Activated CD8-positive, alpha-beta T cell treated with anti-CD3 and anti-CD28 coated beads, Interleukin-2, amount 10 ng/mL, durations not matched to agents 7 days and 5 days (primary cell): ENCODE data around the gene SYNGR1. TPM values are rescaled to one million over a fixed set of nuclear protein-coding genes. Genes with fewer than 3 reads are reported as not detected.
"Not testable (repeated sequence)": the region's sequence is repeated elsewhere in the genome, so short reads cannot be mapped to it uniquely, and the experiment has no call there.

Experiments
- ATAC-seq: fragments of 150-1000 bp; cut with Tn5 transposase; one replicate; pipeline ENCODE4 v1.10.0; 2021; ENCODE audit warnings: moderate library complexity
- CTCF ChIA-PET: fragments of 350-600 bp; sonication (Branson Sonifier 250); formaldehyde crosslinking; loops from one replicate; lab custom pipeline; 2021; ENCODE audit warnings: antibody characterized with exemption; lab: Charles Lee
- POLR2A ChIA-PET: fragments of 350-600 bp; sonication (Branson Sonifier 250); formaldehyde crosslinking; loops from one replicate; lab custom pipeline; 2021; ENCODE audit warnings: antibody characterized with exemption; lab: Charles Lee
- DNase-seq: peaks from one replicate; pipeline ENCODE4 v3.0.0-alpha.2; 2020
- H3K27ac Mint-ChIP-seq: one replicate; pipeline ENCODE4 v1.8.0; 2021; ENCODE audit warnings: mild to moderate bottlenecking, mixed read lengths
- H3K27me3 Mint-ChIP-seq: one replicate; pipeline ENCODE4 v1.8.0; 2021; ENCODE audit warnings: low read depth, mixed read lengths
- H3K36me3 Mint-ChIP-seq: one replicate; pipeline ENCODE4 v1.8.0; 2021; ENCODE audit warnings: low read depth, mixed read lengths
- H3K4me1 Mint-ChIP-seq: one replicate; pipeline ENCODE4 v1.8.0; 2021; ENCODE audit warnings: low read depth, mixed read lengths
- H3K4me3 Mint-ChIP-seq: one replicate; pipeline ENCODE4 v1.8.0; 2021; ENCODE audit warnings: mild to moderate bottlenecking, mixed read lengths
- H3K9me3 Mint-ChIP-seq: one replicate; pipeline ENCODE4 v1.8.0; 2022; ENCODE audit warnings: mixed read lengths; ENCODE audit not compliant: insufficient read depth
- total RNA-seq, 2 experiments: library from RNA; stranded (reverse); gene quantifications; one replicate each; pipeline ENCODE4 v1.2.3, GENCODE V29; 2021

SYNGR1 gene
- total RNA-seq, 2 experiments from 2014 or later, result 0.24 to 0.37 TPM

- ATAC-seq (no peak), DNase-seq (no peak)
- no peak overlapping the region for H3K27ac Mint-ChIP-seq
- H3K9me3 Mint-ChIP-seq, result no peaks in the 10 kb centered on the region
- no peak overlapping the region for H3K4me3 Mint-ChIP-seq
- no peaks in the 10 kb centered on the region for H3K27me3 Mint-ChIP-seq
- ChIA-PET POLR2A (no interaction called here), CTCF (interaction anchor here (0.6 kb wide), 1 partner anchor 9 kb away, joined by 3 read pairs; no protein-coding TSS in a partner anchor)
- H3K36me3 Mint-ChIP-seq, result peaks cover 3% of the 10 kb centered on the region
- peaks cover 9% of the 10 kb centered on the region for H3K4me1 Mint-ChIP-seq
Observed at GRCh38 chr22:39395936-39396796, 46.4 kb downstream of the SYNGR1 start.

GRCh38 chr22:39396797-39397195 is 47.0 kb downstream of the SYNGR1 start:
- DNase-seq (no peak), ATAC-seq (no peak)
- H3K27ac Mint-ChIP-seq, result no peak overlapping the region
- H3K27me3 Mint-ChIP-seq, result no peaks in the 10 kb centered on the region
- peaks cover 8% of the 10 kb centered on the region for H3K36me3 Mint-ChIP-seq
- ChIA-PET POLR2A (no interaction called here), CTCF (interaction anchor here (0.6 kb wide), 1 partner anchor 9 kb away, joined by 3 read pairs; no protein-coding TSS in a partner anchor)
- H3K4me3 Mint-ChIP-seq, result no peak overlapping the region
- peaks cover 14% of the 10 kb centered on the region for H3K4me1 Mint-ChIP-seq
- no peaks in the 10 kb centered on the region for H3K9me3 Mint-ChIP-seq

- Mint-ChIP-seq H3K36me3 (peaks cover 40% of the 10 kb centered on the region), H3K4me3 (peak overlapping the region; percentile 90), H3K27ac (peak overlapping the region; percentile 63), H3K4me1 (peaks cover 35% of the 10 kb centered on the region), H3K9me3 (no peaks in the 10 kb centered on the region), H3K27me3 (no peaks in the 10 kb centered on the region)
- POLR2A ChIA-PET, result no interaction called here
- CTCF ChIA-PET, result interaction anchor here (1.1 kb wide), 1 partner anchor 11 kb away, joined by 3 read pairs; no protein-coding TSS in a partner anchor
- DNase-seq (no peak), ATAC-seq (no peak)
Observed at GRCh38 chr22:39401301-39401631, 51.5 kb downstream of the SYNGR1 start.

GRCh38 chr22:39405346-39406085 is 55.7 kb downstream of the SYNGR1 start:
- H3K4me1 Mint-ChIP-seq, result peaks cover 36% of the 10 kb centered on the region
- DNase-seq (no peak), ATAC-seq (no peak)
- H3K4me3 Mint-ChIP-seq, result no peak overlapping the region
- H3K27ac Mint-ChIP-seq, result no peak overlapping the region
- ChIA-PET POLR2A (interaction anchor here (1.0 kb wide), 1 partner anchor 86 kb away, joined by 4 read pairs; the partner anchor contains the start of gene RPL3), CTCF (interaction anchor here (0.7 kb wide), 1 partner anchor 115 kb away, joined by 3 read pairs; the partner anchor contains the start of gene ATF4)
- H3K36me3 Mint-ChIP-seq, result peaks cover 46% of the 10 kb centered on the region
- no peaks in the 10 kb centered on the region for H3K27me3 Mint-ChIP-seq
- no peaks in the 10 kb centered on the region for H3K9me3 Mint-ChIP-seq

- ChIA-PET POLR2A (no interaction called here), CTCF (no interaction called here)
- no peaks in the 10 kb centered on the region for H3K27me3 Mint-ChIP-seq
- H3K9me3 Mint-ChIP-seq, result no peaks in the 10 kb centered on the region
- ATAC-seq (no peak), DNase-seq (no peak)
- no peak overlapping the region for H3K4me3 Mint-ChIP-seq
- peaks cover 31% of the 10 kb centered on the region for H3K36me3 Mint-ChIP-seq
- H3K4me1 Mint-ChIP-seq, result peaks cover 44% of the 10 kb centered on the region
- no peak overlapping the region for H3K27ac Mint-ChIP-seq
Observed at GRCh38 chr22:39408173-39408572, 58.4 kb downstream of the SYNGR1 start.

- peaks cover 48% of the 10 kb centered on the region for H3K4me1 Mint-ChIP-seq
- no peak for DNase-seq
- H3K27me3 Mint-ChIP-seq, result no peaks in the 10 kb centered on the region
- POLR2A ChIA-PET, result interaction anchor here (1.2 kb wide), 1 partner anchor 9 kb away, joined by 3 read pairs; the partner anchor contains the start of gene TAB1
- no peak overlapping the region for H3K27ac Mint-ChIP-seq
- H3K4me3 Mint-ChIP-seq, result no peak overlapping the region
- CTCF ChIA-PET, result no interaction called here
- ATAC-seq, result no peak
- peaks cover 28% of the 10 kb centered on the region for H3K36me3 Mint-ChIP-seq
- no peaks in the 10 kb centered on the region for H3K9me3 Mint-ChIP-seq
Observed at GRCh38 chr22:39408807-39409206, 59.0 kb downstream of the SYNGR1 start.

GRCh38 chr22:39409516-39410029 is 59.8 kb downstream of the SYNGR1 start:
- DNase-seq (no peak), ATAC-seq (no peak)
- CTCF ChIA-PET, result interaction anchor here (1.1 to 1.8 kb wide), 2 partner anchors 10 to 93 kb away, joined by 3 to 10 read pairs; partner anchors contain the start of gene TAB1
- Mint-ChIP-seq H3K9me3 (no peaks in the 10 kb centered on the region), H3K27ac (no peak overlapping the region), H3K36me3 (peaks cover 26% of the 10 kb centered on the region), H3K27me3 (no peaks in the 10 kb centered on the region), H3K4me1 (peaks cover 50% of the 10 kb centered on the region), H3K4me3 (no peak overlapping the region)
- POLR2A ChIA-PET, result interaction anchor here (1.2 kb wide), 1 partner anchor 9 kb away, joined by 3 read pairs; the partner anchor contains the start of gene TAB1

- Mint-ChIP-seq H3K27me3 (no peaks in the 10 kb centered on the region), H3K4me1 (peaks cover 51% of the 10 kb centered on the region), H3K9me3 (no peaks in the 10 kb centered on the region), H3K4me3 (no peak overlapping the region), H3K27ac (no peak overlapping the region), H3K36me3 (peaks cover 26% of the 10 kb centered on the region)
- DNase-seq (no peak), ATAC-seq (no peak)
- ChIA-PET CTCF (interaction anchor here (1.1 to 2.8 kb wide), 3 partner anchors 11 to 119 kb away, joined by 3 to 13 read pairs (median 10); partner anchors contain the start of gene TAB1), POLR2A (interaction anchor here (0.9 to 1.2 kb wide), 2 partner anchors 10 kb away, joined by 3 read pairs; partner anchors contain the start of gene TAB1)
Observed at GRCh38 chr22:39410264-39410663, 60.5 kb downstream of the SYNGR1 start.

GRCh38 chr22:39411828-39412365 is 62.1 kb downstream of the SYNGR1 start:
- not testable (repeated sequence) for H3K27me3 Mint-ChIP-seq, H3K9me3 Mint-ChIP-seq, DNase-seq
- ChIA-PET CTCF (interaction anchor here (0.7 to 2.8 kb wide), 7 partner anchors 8 to 242 kb away, joined by 3 to 21 read pairs (median 4); partner anchors contain the start of gene TAB1), POLR2A (interaction anchor here (0.9 to 1.6 kb wide), 4 partner anchors 10 to 38 kb away, joined by 3 to 11 read pairs (median 3); partner anchors contain the start of gene TAB1)
- Mint-ChIP-seq H3K36me3 (peaks cover 24% of the 10 kb centered on the region), H3K4me1 (peaks cover 47% of the 10 kb centered on the region), H3K4me3 (peak overlapping the region; percentile 58), H3K27ac (peak overlapping the region; percentile 90)
- ATAC-seq, result peak; percentile 15

GRCh38 chr22:39413204-39413603 is 63.4 kb downstream of the SYNGR1 start:
- H3K27me3 Mint-ChIP-seq, H3K9me3 Mint-ChIP-seq, DNase-seq, ATAC-seq: not testable (repeated sequence)
- peak overlapping the region; percentile 58 for H3K4me3 Mint-ChIP-seq
- POLR2A ChIA-PET, result interaction anchor here (1.2 kb wide), 1 partner anchor 13 kb away, joined by 3 read pairs; the partner anchor contains the start of gene TAB1
- H3K36me3 Mint-ChIP-seq, result peaks cover 27% of the 10 kb centered on the region
- peaks cover 44% of the 10 kb centered on the region for H3K4me1 Mint-ChIP-seq
- CTCF ChIA-PET, result interaction anchor here (0.9 to 1.7 kb wide), 3 partner anchors 14 to 544 kb away, joined by 3 to 21 read pairs (median 5); partner anchors contain the start of gene TAB1
- peak overlapping the region; percentile 90 for H3K27ac Mint-ChIP-seq
